H4 (cell line): Measurements from ENCODE around the gene IL1RAP. TPM values are rescaled to one million over a fixed set of nuclear protein-coding genes. Genes with fewer than 3 reads are reported as not detected.

Source experiments
- DNase-seq: peaks from one replicate; pipeline ENCODE4 v3.0.0-alpha.2; 2015; ENCODE audit warnings: low spot score
- total RNA-seq: library from RNA; depleted of rRNA; stranded (reverse); fragments of >200 nt; shearing (Covaris generic); gene quantifications from 2 replicates; pipeline ENCODE4 v1.2.3, GENCODE V29; 2014

The IL1RAP gene
- total RNA-seq, 1 experiment from 2014 or later: 13.3 TPM

- no peak for DNase-seq
These were observed 63.3 kb downstream of the IL1RAP start for GRCh38 chr3:190577225-190577624.

GRCh38 chr3:190579514-190580137, 65.7 kb downstream of the IL1RAP start:
- DNase-seq: no peak

GRCh38 chr3:190580417-190580816, 66.5 kb downstream of the IL1RAP start:
- DNase-seq: no peak

DNA sequence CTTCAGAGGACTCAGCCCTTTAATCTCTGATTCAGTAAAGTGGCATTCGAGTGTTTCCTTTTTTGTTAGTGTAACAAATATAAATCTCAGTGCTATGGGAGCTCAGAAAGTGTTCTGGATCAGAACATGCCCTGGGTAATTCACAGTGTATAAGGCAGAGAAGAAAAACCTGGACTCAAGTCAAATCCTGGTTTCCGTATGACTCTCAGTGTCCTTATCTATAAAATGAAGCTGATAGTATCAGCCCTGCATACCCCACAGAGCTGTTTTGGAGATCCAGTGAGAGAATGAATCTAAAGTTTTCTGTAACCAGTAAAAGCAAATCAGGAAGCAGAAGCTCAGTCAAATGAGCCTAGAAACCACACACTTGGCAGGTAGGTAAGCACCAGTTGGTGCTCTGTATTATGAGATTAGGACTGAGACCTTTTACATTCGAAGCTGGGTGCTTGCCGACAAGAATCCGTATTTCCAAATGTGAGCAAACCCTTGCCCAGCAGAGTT, 67.2 kb downstream of the IL1RAP start:
- no peak for DNase-seq

DNA sequence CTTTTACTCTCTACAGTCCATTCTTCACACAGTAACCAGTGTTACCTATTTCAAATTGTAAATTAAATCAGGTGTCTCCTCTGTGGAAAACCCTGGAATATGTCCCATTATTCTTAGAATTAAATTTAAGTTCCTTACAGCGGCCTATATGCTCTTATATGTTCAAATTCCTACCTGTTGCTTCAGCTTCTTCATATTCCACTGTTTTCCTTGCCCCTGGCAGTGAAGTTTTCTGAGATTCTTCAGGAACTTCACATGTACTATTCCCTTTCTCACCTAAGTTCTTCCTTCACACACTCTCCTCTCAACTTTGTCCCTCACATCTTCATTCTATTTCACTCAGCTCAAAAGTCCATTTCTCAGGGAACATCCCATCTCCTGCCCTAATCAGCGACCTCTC, 68.8 kb downstream of the IL1RAP start:
- no peak for DNase-seq

GRCh38 chr3:190585805-190586630, 72.1 kb downstream of the IL1RAP start:
- DNase-seq: peak; percentile 92

GRCh38 chr3:190586631-190587011, 72.7 kb downstream of the IL1RAP start:
- DNase-seq: peak; percentile 38

- no peak for DNase-seq
These were observed 74.7 kb downstream of the IL1RAP start for GRCh38 chr3:190588570-190588969.

- no peak for DNase-seq
These were observed 75.4 kb downstream of the IL1RAP start for GRCh38 chr3:190589326-190589725.

DNA sequence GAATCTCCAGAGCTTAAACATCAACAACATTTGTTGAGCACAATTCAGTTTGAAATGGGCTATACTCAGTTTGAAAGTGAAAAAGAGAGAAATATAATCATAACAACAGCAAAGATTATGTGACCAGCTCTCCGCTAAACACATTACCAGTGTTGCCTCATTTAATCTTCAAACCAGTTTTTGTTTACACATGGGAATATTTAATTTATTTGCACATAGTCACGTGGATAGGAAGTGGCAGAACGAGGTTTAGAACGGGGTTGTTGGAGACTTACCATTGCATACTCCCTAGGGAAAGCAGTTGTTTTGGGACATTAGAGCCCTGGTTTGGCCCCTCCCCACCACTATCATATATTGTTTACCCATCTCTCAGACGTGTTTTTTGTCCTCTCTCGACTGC, 77.2 kb downstream of the IL1RAP start:
- DNase-seq: peak; percentile 24

GRCh38 chr3:190593075-190593474, 79.2 kb downstream of the IL1RAP start:
- no peak for DNase-seq

- DNase-seq: no peak
These were observed 80.3 kb downstream of the IL1RAP start for GRCh38 chr3:190594171-190594570.

DNA sequence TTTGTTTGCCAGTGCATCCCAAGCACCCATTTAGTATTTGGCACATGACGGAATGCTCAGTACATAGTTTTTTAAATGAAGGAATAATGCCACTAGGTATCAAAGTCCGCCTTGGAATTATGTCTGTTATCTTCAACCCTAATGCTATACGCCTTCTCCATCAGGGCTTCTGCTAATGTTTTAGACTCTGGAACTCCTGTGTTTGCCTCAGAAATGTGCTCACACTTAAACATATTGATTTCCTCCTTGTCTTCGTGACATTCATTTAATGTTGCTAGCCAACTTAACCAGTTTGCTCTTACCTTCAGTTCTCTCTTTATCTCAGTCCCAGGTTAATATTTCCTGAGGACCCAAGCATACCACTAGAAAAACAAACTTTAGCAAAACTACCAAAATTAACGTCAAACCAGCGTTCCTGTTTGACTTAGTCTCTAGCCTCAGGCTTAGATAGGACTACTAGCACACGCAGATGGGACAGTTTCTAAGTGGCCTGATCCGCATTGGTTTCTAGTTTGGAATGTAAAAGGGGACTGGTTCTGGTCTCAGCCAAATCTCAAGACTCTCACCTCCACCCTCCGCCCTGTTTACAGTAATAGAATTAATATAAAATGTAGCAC, 81.4 kb downstream of the IL1RAP start:
- no peak for DNase-seq

DNA sequence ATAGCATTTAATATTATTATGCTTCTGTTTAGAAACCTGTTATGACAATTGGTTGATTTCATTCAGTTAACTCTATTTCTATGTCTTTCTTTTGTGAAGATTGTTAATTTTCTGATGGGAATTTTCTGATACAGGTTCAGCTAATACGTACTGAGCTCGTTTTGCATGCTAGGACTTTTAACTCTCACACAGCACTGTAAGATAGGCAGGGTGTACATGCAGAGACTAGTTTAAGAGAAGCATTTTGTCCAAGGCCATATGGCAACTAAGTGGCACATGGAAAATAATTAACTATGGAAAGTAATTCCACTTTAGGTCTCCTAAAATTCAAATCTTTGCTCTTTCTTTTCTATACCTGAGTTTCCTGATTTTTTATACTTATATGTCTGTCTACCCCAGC, 81.9 kb downstream of the IL1RAP start:
- DNase-seq: no peak

DNA sequence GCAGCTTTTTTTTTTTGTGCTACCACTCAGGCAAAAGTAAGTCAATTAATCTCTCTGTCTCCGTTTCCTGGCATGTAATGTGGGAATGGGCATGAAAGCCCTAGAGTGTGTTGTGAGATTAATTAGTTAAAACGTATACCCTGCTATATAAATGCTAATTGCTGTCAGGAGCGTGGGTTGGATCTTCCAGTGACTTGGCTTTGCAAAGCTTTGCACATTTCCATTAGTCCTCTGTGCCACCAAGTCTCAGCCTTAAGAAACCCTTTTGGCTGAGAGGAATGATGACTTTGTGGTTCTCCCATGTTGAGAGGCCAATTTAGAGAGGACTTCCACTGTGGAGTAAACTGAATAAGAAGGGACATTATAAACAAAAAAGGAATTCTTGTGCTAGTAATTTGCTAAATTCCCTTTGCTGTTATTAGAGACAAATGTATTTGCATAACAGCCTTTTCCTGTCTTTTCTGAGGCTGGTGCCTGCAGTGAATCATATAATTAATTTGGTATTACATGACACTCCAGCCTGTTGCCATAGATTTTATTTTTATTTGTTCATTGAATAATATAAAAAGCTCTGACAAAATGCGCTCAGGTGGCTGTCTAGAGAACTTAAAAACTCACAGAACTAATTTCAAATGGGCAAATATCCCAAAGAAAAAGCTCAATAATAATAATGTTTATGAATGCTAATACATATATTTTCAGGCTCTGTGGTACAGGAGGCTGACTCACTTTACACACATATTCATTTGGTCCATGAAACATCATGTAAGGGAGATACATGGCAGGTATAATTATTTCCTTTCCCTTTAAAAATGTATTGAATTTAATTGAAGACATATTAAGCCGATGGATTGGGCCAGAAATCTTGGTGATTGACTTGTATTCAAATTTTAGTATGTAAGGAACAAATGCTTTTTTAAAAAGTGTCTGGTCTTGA, 82.7 kb downstream of the IL1RAP start:
- no peak for DNase-seq

DNA sequence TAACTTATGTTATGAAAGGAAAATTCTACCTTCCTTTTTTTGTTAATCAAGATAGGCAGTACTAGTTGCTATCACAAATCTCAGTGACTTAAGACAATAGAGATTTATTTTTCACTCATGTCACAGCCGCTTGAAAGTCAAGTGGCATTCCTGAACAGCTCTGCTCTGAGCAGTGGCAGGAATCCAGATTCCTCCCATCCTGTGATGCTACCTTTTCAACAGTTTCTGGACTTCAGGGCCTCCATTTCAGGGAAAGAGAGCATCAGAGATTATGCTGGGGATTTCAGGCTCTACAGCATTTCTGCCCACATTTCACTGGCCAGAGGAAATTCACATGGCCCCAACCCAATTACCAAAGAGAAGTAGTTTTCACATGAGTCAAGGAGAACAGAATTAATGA, 83.4 kb downstream of the IL1RAP start:
- no peak for DNase-seq

GRCh38 chr3:190601622-190602021, 87.7 kb downstream of the IL1RAP start:
- DNase-seq: no peak

DNA sequence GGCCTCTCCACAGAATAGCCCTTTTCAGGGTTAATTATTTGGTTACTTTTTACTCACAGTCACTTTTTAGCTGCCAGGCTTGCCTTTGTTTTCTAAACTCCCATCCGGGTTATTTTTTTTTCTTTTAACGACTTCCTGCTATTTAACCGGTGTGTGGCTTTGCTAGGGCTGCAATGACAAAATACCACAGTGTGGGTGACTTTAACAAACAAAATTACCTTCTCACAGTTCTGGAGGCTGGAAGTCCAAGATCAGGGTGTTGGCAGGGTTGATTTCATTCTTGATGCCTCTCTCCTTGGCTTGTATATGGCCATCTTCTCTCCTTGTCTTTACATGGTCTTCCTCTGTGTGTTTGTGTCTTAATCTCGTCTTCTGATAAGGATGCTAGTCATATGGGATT, 91.5 kb downstream of the IL1RAP start:
- DNase-seq: no peak

GRCh38 chr3:190606596-190606995, 92.7 kb downstream of the IL1RAP start:
- DNase-seq: no peak

- no peak for DNase-seq
These were observed 93.1 kb downstream of the IL1RAP start for GRCh38 chr3:190607021-190607420.

DNA sequence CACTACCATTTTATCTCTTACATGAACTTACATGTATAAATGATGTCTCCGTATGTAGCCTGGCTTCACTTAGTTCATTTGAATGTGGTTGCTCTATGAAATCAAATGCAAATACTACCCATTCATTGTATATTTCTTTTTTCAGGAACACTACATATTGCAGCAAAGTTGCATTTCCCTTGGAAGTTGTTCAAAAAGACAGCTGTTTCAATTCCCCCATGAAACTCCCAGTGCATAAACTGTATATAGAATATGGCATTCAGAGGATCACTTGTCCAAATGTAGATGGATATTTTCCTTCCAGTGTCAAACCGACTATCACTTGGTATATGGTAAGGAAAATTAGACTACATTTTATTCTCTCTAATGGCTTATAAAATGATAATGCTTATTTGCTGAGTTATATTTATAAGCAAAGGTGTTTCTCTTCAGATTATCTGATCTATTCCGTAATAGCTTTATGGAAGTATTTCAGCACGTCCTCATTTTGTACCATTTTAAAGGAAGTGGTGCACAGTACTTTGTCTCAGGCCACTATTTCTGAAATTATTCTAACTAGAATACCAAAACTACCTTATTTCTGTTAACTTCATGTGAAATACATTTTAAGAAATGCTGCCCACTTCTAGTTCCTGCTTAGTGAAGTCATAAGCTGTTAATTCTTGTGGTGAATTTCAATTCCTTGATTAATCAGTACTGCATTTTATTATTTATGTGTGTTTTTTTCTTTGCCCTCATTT, 95.1 kb downstream of the IL1RAP start:
- no peak for DNase-seq
